Measurements from ENCODE around the gene DNAH3. TPM values are rescaled to one million over a fixed set of nuclear protein-coding genes. Genes with fewer than 3 reads are reported as not detected.
A peak's percentile ranks its signal among the peaks of the same experiment; 100 is the strongest.

DNAH3 gene
- total RNA-seq, 2 donors from 2014 or later: 0.40 to 0.82 TPM

- H3K27me3 ChIP-seq (ENCODE audit: control insufficient read depth, insufficient read depth, low read length, poor library complexity, severe bottlenecking): no peaks in the 10 kb centered on the region
- 92 to 100% methylated on average over 3 to 4 of the region's 4 CpGs for WGBS, 2 experiments (ENCODE audit: insufficient coverage in 1 of 2, insufficient read length in 1 of 2)
- DNase-seq: no peak
- H3K36me3 ChIP-seq (ENCODE audit: control insufficient read depth, insufficient read depth, low read length): peaks cover 45% of the 10 kb centered on the region
- H3K4me3 ChIP-seq (ENCODE audit: low read length): no peak overlapping the region
- no peaks in the 10 kb centered on the region for H3K9me3 ChIP-seq (ENCODE audit: control insufficient read depth, low read length)
- no peak for TF ChIP-seq CTCF (conservative IDR thresholded peaks at IDR 0.05)
- no peak overlapping the region for H3K4me3 Mint-ChIP-seq
- peaks cover 28% of the 10 kb centered on the region for H3K4me1 Mint-ChIP-seq
- H3K9ac ChIP-seq (ENCODE audit: extremely low read depth, low read length, poor library complexity, severe bottlenecking): no peak overlapping the region
- H3K27ac Mint-ChIP-seq: peak overlapping the region; percentile 3
- H3K4me1 ChIP-seq (ENCODE audit: control insufficient read depth, insufficient read depth, low read length): peaks cover 5% of the 10 kb centered on the region
- peaks cover 45% of the 10 kb centered on the region for H3K36me3 Mint-ChIP-seq (ENCODE audit: low read depth)
- H3K27ac ChIP-seq (ENCODE audit: low read depth, low read length): no peak overlapping the region
- no peaks in the 10 kb centered on the region for H3K9me3 Mint-ChIP-seq
- no peaks in the 10 kb centered on the region for H3K27me3 Mint-ChIP-seq (ENCODE audit: insufficient read depth)
These were observed 253.3 kb downstream of the DNAH3 start for GRCh38 chr16:20897253-20897897.

- Histone ChIP-seq H3K9me3 (ENCODE audit: control insufficient read depth, low read length) (no peaks in the 10 kb centered on the region), H3K27me3 (ENCODE audit: control insufficient read depth, insufficient read depth, low read length, poor library complexity, severe bottlenecking) (no peaks in the 10 kb centered on the region), H3K36me3 (ENCODE audit: control insufficient read depth, insufficient read depth, low read length) (peaks cover 59% of the 10 kb centered on the region), H3K4me3 (ENCODE audit: low read length) (no peak overlapping the region), H3K9ac (ENCODE audit: extremely low read depth, low read length, poor library complexity, severe bottlenecking) (no peak overlapping the region), H3K27ac (ENCODE audit: low read depth, low read length) (no peak overlapping the region), H3K4me1 (ENCODE audit: control insufficient read depth, insufficient read depth, low read length) (peaks cover 5% of the 10 kb centered on the region)
- no peak for TF ChIP-seq CTCF (conservative IDR thresholded peaks at IDR 0.05)
- no peaks in the 10 kb centered on the region for H3K27me3 Mint-ChIP-seq (ENCODE audit: insufficient read depth)
- no peaks in the 10 kb centered on the region for H3K9me3 Mint-ChIP-seq
- H3K27ac Mint-ChIP-seq: no peak overlapping the region
- 80 to 95% methylated on average over 1 to 2 of the region's 2 CpGs for WGBS, 2 experiments (ENCODE audit: insufficient coverage in 1 of 2, insufficient read length in 1 of 2)
- peaks cover 61% of the 10 kb centered on the region for H3K36me3 Mint-ChIP-seq (ENCODE audit: low read depth)
- no peak for DNase-seq
- H3K4me1 Mint-ChIP-seq: peaks cover 27% of the 10 kb centered on the region
- H3K4me3 Mint-ChIP-seq: no peak overlapping the region
These were observed 256.3 kb downstream of the DNAH3 start for GRCh38 chr16:20894388-20894787.

GRCh38 chr16:20889625-20890275, 260.9 kb downstream of the DNAH3 start:
- Histone ChIP-seq H3K36me3 (ENCODE audit: control insufficient read depth, insufficient read depth, low read length) (peaks cover 38% of the 10 kb centered on the region), H3K27ac (ENCODE audit: low read depth, low read length) (no peak overlapping the region), H3K4me1 (ENCODE audit: control insufficient read depth, insufficient read depth, low read length) (peaks cover 3% of the 10 kb centered on the region), H3K4me3 (ENCODE audit: low read length) (no peak overlapping the region), H3K9ac (ENCODE audit: extremely low read depth, low read length, poor library complexity, severe bottlenecking) (no peak overlapping the region), H3K9me3 (ENCODE audit: control insufficient read depth, low read length) (no peaks in the 10 kb centered on the region), H3K27me3 (ENCODE audit: control insufficient read depth, insufficient read depth, low read length, poor library complexity, severe bottlenecking) (no peaks in the 10 kb centered on the region)
- no peak for DNase-seq
- no peak for TF ChIP-seq CTCF (conservative IDR thresholded peaks at IDR 0.05)
- H3K27ac Mint-ChIP-seq: peak overlapping the region; percentile 82
- H3K4me1 Mint-ChIP-seq: peaks cover 19% of the 10 kb centered on the region
- H3K9me3 Mint-ChIP-seq: no peaks in the 10 kb centered on the region
- no peak overlapping the region for H3K4me3 Mint-ChIP-seq
- H3K36me3 Mint-ChIP-seq (ENCODE audit: low read depth): peaks cover 40% of the 10 kb centered on the region
- H3K27me3 Mint-ChIP-seq (ENCODE audit: insufficient read depth): no peaks in the 10 kb centered on the region
- WGBS, 2 experiments (ENCODE audit: insufficient coverage in 1 of 2, insufficient read length in 1 of 2): 95 to 100% methylated on average over 3 of the region's 4 CpGs

All from endodermal cell (in vitro differentiated cells).